Measurements from ENCODE around the gene RHOV. TPM values are rescaled to one million over a fixed set of nuclear protein-coding genes. Genes with fewer than 3 reads are reported as not detected.
"Not testable (repeated sequence)": the region's sequence is repeated elsewhere in the genome, so short reads cannot be mapped to it uniquely, and the experiment has no call there.

Gene RHOV
- total and polyA plus RNA-seq, 12 donors = 0.11 to 0.34 (median 0.15) TPM; not detected in 8

DNA sequence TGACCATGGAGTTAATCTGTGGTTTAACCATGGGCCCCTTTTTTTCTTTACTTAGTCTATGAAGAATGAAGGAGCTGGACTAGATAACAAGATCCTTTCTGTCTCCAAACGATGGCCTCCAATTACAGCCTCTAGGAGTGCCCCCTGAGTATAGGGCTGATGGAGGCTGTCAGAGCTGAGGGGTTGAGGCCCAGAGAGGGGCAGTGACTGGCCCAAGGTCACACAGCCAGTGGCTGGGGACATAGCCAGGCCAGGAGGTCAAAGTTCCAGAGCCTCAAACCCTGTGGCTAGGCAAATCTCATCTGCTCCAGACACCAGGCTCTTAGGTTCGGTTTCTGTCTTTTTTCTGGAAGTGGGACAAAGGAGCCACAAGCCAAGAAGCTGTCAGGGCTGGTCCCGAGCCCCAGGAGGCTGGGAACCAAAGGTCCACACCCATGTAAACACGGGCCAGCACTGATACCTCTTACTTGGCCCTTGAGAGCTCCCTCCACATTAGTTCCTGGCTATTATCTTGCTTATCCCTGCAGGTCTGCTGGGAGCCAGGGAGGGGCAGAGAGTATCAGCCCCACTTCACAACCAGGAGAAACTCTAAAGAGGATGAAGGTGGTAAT, 10.3 kb downstream of the RHOV start:
- no peaks in the 10 kb centered on the region for H3K4me1 ChIP-seq (replicated peaks in 1 of 2)
- H3K27ac ChIP-seq = no peak overlapping the region
- H3K9me3 ChIP-seq (replicated peaks in 1 of 3) = no peaks in the 10 kb centered on the region
- no peak for DNase-seq
- no peaks in the 10 kb centered on the region for H3K27me3 ChIP-seq
- H3K36me3 ChIP-seq (replicated peaks in 1 of 2) = no peaks in the 10 kb centered on the region
- H3K4me3 ChIP-seq = no peak overlapping the region
- intact Hi-C loops (cut with DNase I) = no loop called here
- WGBS, 4 donors = 46 to 68% (median 61%) methylated on average over 3 to 4 of the region's 4 CpGs
- TF ChIP-seq POLR2A (IDR thresholded peaks at IDR 0.05) = no peak
- TF ChIP-seq, protein P1, sequence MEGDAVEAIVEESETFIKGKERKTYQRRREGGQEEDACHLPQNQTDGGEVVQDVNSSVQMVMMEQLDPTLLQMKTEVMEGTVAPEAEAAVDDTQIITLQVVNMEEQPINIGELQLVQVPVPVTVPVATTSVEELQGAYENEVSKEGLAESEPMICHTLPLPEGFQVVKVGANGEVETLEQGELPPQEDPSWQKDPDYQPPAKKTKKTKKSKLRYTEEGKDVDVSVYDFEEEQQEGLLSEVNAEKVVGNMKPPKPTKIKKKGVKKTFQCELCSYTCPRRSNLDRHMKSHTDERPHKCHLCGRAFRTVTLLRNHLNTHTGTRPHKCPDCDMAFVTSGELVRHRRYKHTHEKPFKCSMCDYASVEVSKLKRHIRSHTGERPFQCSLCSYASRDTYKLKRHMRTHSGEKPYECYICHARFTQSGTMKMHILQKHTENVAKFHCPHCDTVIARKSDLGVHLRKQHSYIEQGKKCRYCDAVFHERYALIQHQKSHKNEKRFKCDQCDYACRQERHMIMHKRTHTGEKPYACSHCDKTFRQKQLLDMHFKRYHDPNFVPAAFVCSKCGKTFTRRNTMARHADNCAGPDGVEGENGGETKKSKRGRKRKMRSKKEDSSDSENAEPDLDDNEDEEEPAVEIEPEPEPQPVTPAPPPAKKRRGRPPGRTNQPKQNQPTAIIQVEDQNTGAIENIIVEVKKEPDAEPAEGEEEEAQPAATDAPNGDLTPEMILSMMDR (IDR thresholded peaks at IDR 0.05) = no peak

DNA sequence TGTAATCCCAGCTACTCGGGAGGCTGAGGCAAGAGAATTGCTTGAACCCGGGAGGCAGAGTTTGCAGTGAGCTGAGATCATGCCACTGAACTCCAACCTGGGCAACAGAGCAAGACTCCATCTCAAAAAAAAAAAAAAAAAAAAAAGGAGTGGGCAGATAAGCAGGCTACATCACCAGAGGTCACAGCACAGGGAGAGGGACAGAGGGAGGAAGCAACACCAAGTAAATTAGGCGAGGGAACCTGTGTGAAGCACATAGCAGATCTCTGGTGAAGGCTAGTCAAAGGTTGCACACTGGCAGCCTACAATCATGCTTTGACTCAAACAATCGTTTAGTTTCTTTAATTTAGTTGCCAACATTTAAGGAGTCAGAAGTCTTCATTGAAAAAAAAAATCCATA, 12.9 kb downstream of the RHOV start:
- WGBS, 4 donors = 57 to 68% (median 68%) methylated on average over 4 of the region's 4 CpGs
- intact Hi-C loops (cut with DNase I); H3K9me3 ChIP-seq (replicated peaks in 1 of 3); H3K4me1 ChIP-seq (replicated peaks in 1 of 2); DNase-seq; H3K4me3 ChIP-seq; H3K27me3 ChIP-seq; H3K36me3 ChIP-seq (replicated peaks in 1 of 2); H3K27ac ChIP-seq: not testable (repeated sequence)

DNA sequence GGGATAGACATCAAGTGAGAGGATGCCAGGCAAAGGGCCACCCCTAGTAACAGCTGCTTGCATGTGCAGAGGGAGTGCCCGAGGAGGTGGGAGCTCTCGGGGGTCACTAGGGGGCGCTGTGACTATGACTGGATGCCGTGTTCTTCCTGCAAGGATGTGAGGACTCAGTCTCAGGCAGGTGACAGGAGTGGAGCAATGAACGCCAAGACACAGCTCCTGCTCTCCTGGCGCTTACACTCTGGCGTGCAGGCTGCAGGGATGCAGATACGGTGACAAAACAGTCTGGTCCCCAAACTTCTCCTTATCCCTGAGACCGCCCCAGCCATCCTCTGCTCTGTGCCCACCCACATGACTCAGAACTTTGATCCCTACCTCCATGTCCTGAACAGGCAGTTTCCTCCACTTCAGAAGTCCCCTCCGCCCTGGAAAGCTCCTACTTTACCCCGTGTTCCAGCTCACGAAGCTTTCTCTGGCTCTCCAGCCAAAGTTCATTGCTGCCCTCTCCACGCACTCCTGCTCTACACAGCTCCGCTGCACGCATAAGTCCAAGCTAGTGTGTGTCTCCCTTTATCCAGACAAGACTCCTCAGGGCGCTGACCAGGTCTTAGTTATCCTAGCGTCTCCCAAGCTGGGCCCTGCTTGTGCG, 14.7 kb downstream of the RHOV start:
- Histone ChIP-seq H3K9me3 (replicated peaks in 1 of 3) (no peaks in the 10 kb centered on the region), H3K4me1 (replicated peaks in 1 of 2) (peaks cover 0 to 5% of the 10 kb centered on the region in 2 donors), H3K27me3 (no peaks in the 10 kb centered on the region), H3K36me3 (replicated peaks in 1 of 2) (no peaks in the 10 kb centered on the region), H3K4me3 (no peak overlapping the region), H3K27ac (no peak overlapping the region)
- TF ChIP-seq, protein P1 (IDR thresholded peaks at IDR 0.05) = peak; percentile 38 to 64 (median 56)
- no peak for TF ChIP-seq POLR2A (IDR thresholded peaks at IDR 0.05)
- WGBS, 4 donors = 41 to 56% (median 44%) methylated on average over 14 to 18 of the region's 18 CpGs
- intact Hi-C loops (cut with DNase I) = loop anchor here (2.0 to 5.0 kb wide), 2 partner anchors 33 kb away; partner anchors contain the start of gene VPS18 (in 1 of the 2)
- DNase-seq = peak; percentile 71 to 88 (median 79)

DNA sequence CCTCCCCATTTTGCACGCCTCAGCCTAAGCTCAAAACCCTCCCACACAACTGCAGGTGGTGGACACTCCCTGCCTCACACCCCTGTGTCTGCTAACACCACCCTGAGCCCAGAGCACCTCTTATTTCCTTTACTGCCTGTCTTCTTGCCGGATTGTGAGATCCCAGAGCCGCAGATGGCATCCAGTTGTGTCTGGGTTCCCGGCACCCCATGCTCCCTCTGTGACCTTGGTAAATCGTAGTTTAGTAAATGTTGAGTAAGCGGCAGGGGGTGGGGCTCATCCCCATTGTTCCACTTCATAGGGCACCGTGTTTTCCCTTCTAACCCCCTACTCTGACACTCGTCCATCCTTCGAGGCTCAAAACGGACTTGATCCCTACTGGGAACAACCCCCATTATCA, 15.3 kb downstream of the RHOV start:
- Histone ChIP-seq H3K9me3 (replicated peaks in 1 of 3) (no peaks in the 10 kb centered on the region), H3K4me3 (no peak overlapping the region), H3K36me3 (replicated peaks in 1 of 2) (no peaks in the 10 kb centered on the region), H3K4me1 (replicated peaks in 1 of 2) (peaks cover 0 to 5% of the 10 kb centered on the region in 2 donors), H3K27ac (no peak overlapping the region), H3K27me3 (no peaks in the 10 kb centered on the region)
- WGBS, 4 donors = 39 to 57% (median 46%) methylated on average over 10 of the region's 10 CpGs
- intact Hi-C loops (cut with DNase I) = loop anchor here (2.0 to 5.0 kb wide), 2 partner anchors 34 kb away; partner anchors contain the start of gene VPS18 (in 1 of the 2)
- TF ChIP-seq, protein P1 (IDR thresholded peaks at IDR 0.05) = no peak
- TF ChIP-seq POLR2A (IDR thresholded peaks at IDR 0.05) = no peak
- peak in 5 of 7 donors; percentile 30 to 67 (median 38) for DNase-seq
